Liver (tissue), 9 donors: Measurements from ENCODE around the gene CA9. TPM values are rescaled to one million over a fixed set of nuclear protein-coding genes. Genes with fewer than 3 reads are reported as not detected.

Experiments
- DNase-seq: peaks from one replicate; pipeline ENCODE4 v3.0.0-alpha.2; 2017; ENCODE audit warnings: low spot score
- H3K27ac ChIP-seq, 2 donors: one replicate each; pipeline ENCODE4 v1.7.0; 2013; ENCODE audit warnings: inconsistent platforms in 2 of 2, low read length in 2 of 2, control low read depth in 1 of 2, low read depth in 1 of 2, mild to moderate bottlenecking in 1 of 2
- H3K27me3 ChIP-seq, 4 donors: one replicate each; pipeline versions ENCODE4 v1.6.1 to v1.7.0; 2013; ENCODE audit warnings: low read length in 3 of 4, inconsistent platforms in 1 of 4, mild to moderate bottlenecking in 1 of 4, moderate library complexity in 1 of 4; ENCODE audit not compliant: control insufficient read depth in 4 of 4, insufficient read depth in 4 of 4
- H3K36me3 ChIP-seq, 4 donors: one replicate each; pipeline versions ENCODE4 v1.6.1 to v1.7.0; 2013; ENCODE audit warnings: low read length in 3 of 4, mild to moderate bottlenecking in 3 of 4, low read depth in 1 of 4, moderate library complexity in 1 of 4; ENCODE audit not compliant: control insufficient read depth in 4 of 4, insufficient read depth in 3 of 4
- H3K4me1 ChIP-seq, 4 donors: one replicate each; pipeline versions ENCODE4 v1.6.1 to v1.7.0; 2013; ENCODE audit warnings: low read length in 3 of 4, mild to moderate bottlenecking in 3 of 4, moderate library complexity in 1 of 4; ENCODE audit not compliant: control insufficient read depth in 4 of 4, insufficient read depth in 4 of 4
- H3K4me3 ChIP-seq, 3 donors: one replicate each; pipeline versions ENCODE4 v1.6.1 to v1.7.0; 2013; ENCODE audit warnings: low read length in 3 of 3, control low read depth in 1 of 3, low read depth in 1 of 3, mild to moderate bottlenecking in 1 of 3
- H3K9ac ChIP-seq, 2 donors: one replicate each; pipeline ENCODE4 v1.7.0; 2013; ENCODE audit warnings: low read length in 2 of 2, mild to moderate bottlenecking in 2 of 2, moderate library complexity in 2 of 2, control low read depth in 1 of 2, low read depth in 1 of 2
- H3K9me3 ChIP-seq, 4 donors: one replicate each; pipeline versions ENCODE4 v1.6.1 to v1.7.0; 2013; ENCODE audit warnings: low read length in 3 of 4; ENCODE audit not compliant: control insufficient read depth in 4 of 4
- ATF3 ChIP-seq: IDR thresholded peaks from 2 replicates; pipeline ENCODE4 v1.6.1; 2016; ENCODE audit warnings: antibody characterized with exemption
- CTCF ChIP-seq: fragments of 150-350 bp; IDR thresholded peaks from 2 replicates; pipeline ENCODE4 v1.5.1; 2017; ENCODE audit warnings: improper control_type of control experiment, low read depth, low read length; ENCODE audit not compliant: missing input control
- EGR1 ChIP-seq, 2 donors: IDR thresholded peaks; 2 replicates each; pipeline ENCODE4 v1.6.1; 2016 to 2018; ENCODE audit warnings: antibody characterized with exemption in 2 of 2, low read depth in 2 of 2
- FOXA1 ChIP-seq: IDR thresholded peaks from 2 replicates; pipeline ENCODE4 v1.6.1; 2016; ENCODE audit warnings: antibody characterized with exemption
- GABPA ChIP-seq, 2 donors: IDR thresholded peaks in 1 of 2; conservative IDR thresholded peaks in 1 of 2; 2 replicates each; pipeline ENCODE4 v1.6.1; 2016; ENCODE audit warnings: antibody characterized with exemption in 2 of 2, mild to moderate bottlenecking in 1 of 2, moderate library complexity in 1 of 2
- HNF4A ChIP-seq, 2 donors: conservative IDR thresholded peaks; 2 replicates each; pipeline ENCODE4 v1.6.1; 2016; ENCODE audit warnings: antibody characterized with exemption in 2 of 2, mild to moderate bottlenecking in 2 of 2
- HNF4G ChIP-seq: IDR thresholded peaks from 2 replicates; pipeline ENCODE4 v1.6.1; 2016; ENCODE audit warnings: antibody characterized with exemption
- JUND ChIP-seq, 2 donors: IDR thresholded peaks; 2 replicates each; pipeline ENCODE4 v1.6.1; 2016; ENCODE audit warnings: antibody characterized with exemption in 2 of 2
- NR2F2 ChIP-seq: IDR thresholded peaks from 2 replicates; pipeline ENCODE4 v1.6.1; 2016; ENCODE audit warnings: antibody characterized with exemption
- RAD21 ChIP-seq, 2 donors: IDR thresholded peaks; 2 replicates each; pipeline ENCODE4 v1.6.1; 2016; ENCODE audit warnings: antibody characterized with exemption in 2 of 2, mild to moderate bottlenecking in 2 of 2
- REST ChIP-seq: IDR thresholded peaks from 2 replicates; pipeline ENCODE4 v1.6.1; 2016; ENCODE audit warnings: antibody characterized with exemption, mild to moderate bottlenecking
- RXRA ChIP-seq, 2 donors: IDR thresholded peaks; 2 replicates each; pipeline ENCODE4 v1.6.1; 2017 to 2018; ENCODE audit warnings: antibody characterized with exemption in 2 of 2, mild to moderate bottlenecking in 1 of 2
- SP1 ChIP-seq: IDR thresholded peaks from 2 replicates; pipeline ENCODE4 v1.6.1; 2018; ENCODE audit warnings: antibody characterized with exemption, mild to moderate bottlenecking
- TAF1 ChIP-seq: conservative IDR thresholded peaks from 2 replicates; pipeline ENCODE4 v1.6.1; 2016; ENCODE audit warnings: antibody characterized with exemption, mild to moderate bottlenecking
- YY1 ChIP-seq: IDR thresholded peaks from 2 replicates; pipeline ENCODE4 v1.6.1; 2016; ENCODE audit warnings: antibody characterized with exemption, mild to moderate bottlenecking
- WGBS: extraction: QIAGEN DNeasy Blood & Tissue Kit; methylation state at CpG from one replicate; pipeline ENCODE4 v1.1.7; 2013; 5-methylcytosine and 5-hydroxymethylcytosine counted together
- polyA plus RNA-seq, 2 donors: library from polyadenylated mRNA; stranded (reverse) in 1 of 2; unstranded in 1 of 2; fragments of 200-250 nt in 1 of 2; fragments of >200 nt in 1 of 2; fragmentation: Nextera tagmentation in 1 of 2; extraction: Ambion mirVana in 1 of 2; gene quantifications; one replicate each; pipeline versions ENCODE4 v1.2.1 to v1.2.3, GENCODE V29; 2013 to 2015
- total RNA-seq, 2 donors: library from RNA; depleted of rRNA; stranded (reverse); fragments of >200 nt; gene quantifications; one replicate each; pipeline ENCODE4 v1.2.3, GENCODE V29; 2014
- TF ChIP-seq, protein P1 (sequence below): IDR thresholded peaks from 2 replicates; pipeline ENCODE4 v1.6.1; 2016; ENCODE audit warnings: antibody characterized with exemption
- TF ChIP-seq, protein P2 (sequence below): IDR thresholded peaks from 2 replicates; pipeline ENCODE4 v1.6.1; 2016; ENCODE audit warnings: antibody characterized with exemption
- donor health status: healthy.
- donor health status: healthy.
- donor health status: healthy.
- donor health status: healthy.
- donor health status: healthy.

CA9 gene
- total and polyA plus RNA-seq, 4 donors = 0.47 to 2.2 (median 0.80) TPM

- no peak for DNase-seq
- H3K27ac ChIP-seq = peak overlapping the region; percentile 95 to 98
- H3K4me1 ChIP-seq = peaks cover 19 to 50% (median 45%) of the 10 kb centered on the region in 4 donors
- H3K4me3 ChIP-seq = peak overlapping the region in 1 of 3 donors; percentile 3
- no peaks in the 10 kb centered on the region for H3K27me3 ChIP-seq
- TF ChIP-seq REST = no peak
- TF ChIP-seq, protein P1, sequence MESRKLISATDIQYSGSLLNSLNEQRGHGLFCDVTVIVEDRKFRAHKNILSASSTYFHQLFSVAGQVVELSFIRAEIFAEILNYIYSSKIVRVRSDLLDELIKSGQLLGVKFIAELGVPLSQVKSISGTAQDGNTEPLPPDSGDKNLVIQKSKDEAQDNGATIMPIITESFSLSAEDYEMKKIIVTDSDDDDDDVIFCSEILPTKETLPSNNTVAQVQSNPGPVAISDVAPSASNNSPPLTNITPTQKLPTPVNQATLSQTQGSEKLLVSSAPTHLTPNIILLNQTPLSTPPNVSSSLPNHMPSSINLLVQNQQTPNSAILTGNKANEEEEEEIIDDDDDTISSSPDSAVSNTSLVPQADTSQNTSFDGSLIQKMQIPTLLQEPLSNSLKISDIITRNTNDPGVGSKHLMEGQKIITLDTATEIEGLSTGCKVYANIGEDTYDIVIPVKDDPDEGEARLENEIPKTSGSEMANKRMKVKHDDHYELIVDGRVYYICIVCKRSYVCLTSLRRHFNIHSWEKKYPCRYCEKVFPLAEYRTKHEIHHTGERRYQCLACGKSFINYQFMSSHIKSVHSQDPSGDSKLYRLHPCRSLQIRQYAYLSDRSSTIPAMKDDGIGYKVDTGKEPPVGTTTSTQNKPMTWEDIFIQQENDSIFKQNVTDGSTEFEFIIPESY = no peak
- TF ChIP-seq GABPA (IDR thresholded peaks at IDR 0.05 in 1 of 2, conservative IDR thresholded peaks at IDR 0.05 in 1 of 2) = no peak
- no peak for TF ChIP-seq CTCF
- TF ChIP-seq HNF4A (conservative IDR thresholded peaks at IDR 0.05) = no peak
- no peak for TF ChIP-seq RAD21 (IDR thresholded peaks at IDR 0.05)
- TF ChIP-seq YY1 = no peak
- no peak for TF ChIP-seq FOXA1
- TF ChIP-seq TAF1 = no peak
- no peak for TF ChIP-seq HNF4G
- TF ChIP-seq JUND (IDR thresholded peaks at IDR 0.05) = no peak
- TF ChIP-seq, protein P2, sequence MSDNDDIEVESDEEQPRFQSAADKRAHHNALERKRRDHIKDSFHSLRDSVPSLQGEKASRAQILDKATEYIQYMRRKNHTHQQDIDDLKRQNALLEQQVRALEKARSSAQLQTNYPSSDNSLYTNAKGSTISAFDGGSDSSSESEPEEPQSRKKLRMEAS = no peak
- TF ChIP-seq NR2F2 = no peak
- TF ChIP-seq SP1 = no peak
- H3K9ac ChIP-seq = no peak overlapping the region
- H3K36me3 ChIP-seq = peaks cover 11 to 28% (median 26%) of the 10 kb centered on the region in 4 donors
- 62% methylated on average over 5 of the region's 5 CpGs for WGBS
- no peaks in the 10 kb centered on the region for H3K9me3 ChIP-seq
Measured at GRCh38 chr9:35727676-35728040, 53.9 kb downstream of the CA9 start.

- Histone ChIP-seq H3K9ac (peak overlapping the region; percentile 4 to 47), H3K4me3 (peak overlapping the region in 2 of 3 donors; percentile 3 to 10), H3K27ac (peak overlapping the region; percentile 95 to 98), H3K4me1 (peaks cover 19 to 57% (median 51%) of the 10 kb centered on the region in 4 donors), H3K27me3 (no peaks in the 10 kb centered on the region), H3K9me3 (no peaks in the 10 kb centered on the region), H3K36me3 (peaks cover 11 to 24% (median 21%) of the 10 kb centered on the region in 4 donors)
- DNase-seq = peak; percentile 57
- WGBS = 20% methylated on average over 10 of the region's 10 CpGs
- TF ChIP-seq ATF3 = no peak
- peak; percentile 60 for TF ChIP-seq TAF1
- TF ChIP-seq HNF4G = peak; percentile 16
- TF ChIP-seq, protein P1 = peak; percentile 44
- TF ChIP-seq CTCF = no peak
- TF ChIP-seq, protein P2 = no peak
- no peak for TF ChIP-seq EGR1 (IDR thresholded peaks at IDR 0.05; ENCODE audit: low read depth in 2 of 2)
- no peak for TF ChIP-seq RAD21 (IDR thresholded peaks at IDR 0.05)
- TF ChIP-seq RXRA (IDR thresholded peaks at IDR 0.05) = peak; percentile 84 to 86
- TF ChIP-seq GABPA (IDR thresholded peaks at IDR 0.05 in 1 of 2, conservative IDR thresholded peaks at IDR 0.05 in 1 of 2) = no peak
- peak; percentile 71 to 85 for TF ChIP-seq HNF4A (conservative IDR thresholded peaks at IDR 0.05)
Measured at GRCh38 chr9:35728041-35728971, 54.6 kb downstream of the CA9 start.
